ENCODE data around the gene PLEKHG3. TPM values are rescaled to one million over a fixed set of nuclear protein-coding genes. Genes with fewer than 3 reads are reported as not detected.

The PLEKHG3 gene
- polyA plus RNA-seq, 4 donors = 60.7 to 104 (median 94.2) TPM

DNA sequence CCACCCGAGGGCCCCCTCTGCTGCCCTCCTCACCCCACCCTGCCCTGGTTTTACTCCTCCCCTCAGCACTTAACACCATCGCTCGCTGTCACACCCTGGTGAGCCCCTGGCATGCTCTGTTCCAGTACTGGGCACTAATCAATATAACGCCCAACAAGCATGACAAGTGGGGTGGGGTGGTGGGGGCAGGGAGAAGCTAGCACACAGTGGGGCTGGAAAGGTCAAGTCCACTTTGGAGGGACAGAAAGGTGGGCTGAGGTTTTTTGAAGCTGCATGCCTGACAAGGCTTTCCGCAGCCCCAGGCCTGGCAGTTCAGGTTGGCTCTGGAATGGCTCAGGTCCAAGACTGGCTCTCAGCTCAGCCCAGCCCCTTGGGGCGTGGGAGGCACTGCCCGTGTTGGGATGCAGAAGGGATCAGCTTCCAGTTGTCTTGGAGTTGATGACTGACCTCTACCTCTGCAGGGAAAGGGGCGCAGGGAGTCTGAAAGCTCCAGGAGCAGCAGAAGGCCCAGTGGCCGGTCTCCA is 34.1 kb downstream of the PLEKHG3 start:
- no peak for DNase-seq (ENCODE audit: low read depth in 4 of 4, low spot score in 3 of 4)

DNA sequence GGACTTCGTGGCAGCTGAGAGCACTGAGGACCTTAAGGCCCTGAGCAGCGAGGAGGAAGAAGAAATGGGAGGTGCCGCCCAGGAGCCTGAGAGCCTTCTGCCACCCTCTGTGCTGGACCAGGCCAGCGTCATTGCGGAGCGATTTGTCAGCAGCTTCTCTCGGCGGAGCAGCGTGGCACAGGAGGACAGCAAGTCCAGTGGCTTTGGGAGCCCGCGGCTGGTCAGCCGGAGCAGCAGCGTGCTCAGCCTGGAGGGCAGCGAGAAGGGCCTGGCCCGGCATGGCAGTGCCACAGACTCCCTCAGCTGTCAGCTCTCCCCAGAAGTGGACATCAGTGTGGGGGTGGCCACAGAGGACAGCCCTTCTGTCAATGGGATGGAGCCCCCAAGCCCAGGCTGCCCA is 37.0 kb downstream of the PLEKHG3 start:
- DNase-seq (ENCODE audit: low read depth in 4 of 4, low spot score in 3 of 4) = no peak

DNA sequence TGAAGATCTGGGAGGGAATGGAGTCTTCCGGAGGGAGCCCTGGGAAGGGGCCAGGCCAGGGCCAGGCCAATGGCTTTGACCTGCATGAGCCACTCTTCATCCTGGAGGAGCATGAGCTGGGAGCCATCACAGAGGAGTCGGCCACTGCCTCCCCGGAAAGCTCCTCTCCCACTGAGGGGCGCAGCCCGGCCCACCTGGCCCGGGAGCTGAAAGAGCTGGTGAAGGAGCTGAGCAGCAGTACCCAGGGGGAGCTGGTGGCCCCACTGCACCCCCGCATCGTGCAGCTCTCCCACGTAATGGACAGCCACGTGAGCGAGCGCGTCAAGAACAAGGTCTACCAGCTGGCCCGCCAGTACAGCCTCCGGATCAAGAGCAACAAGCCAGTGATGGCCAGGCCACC is 37.7 kb downstream of the PLEKHG3 start:
- DNase-seq (ENCODE audit: low read depth in 4 of 4, low spot score in 3 of 4) = no peak

DNA sequence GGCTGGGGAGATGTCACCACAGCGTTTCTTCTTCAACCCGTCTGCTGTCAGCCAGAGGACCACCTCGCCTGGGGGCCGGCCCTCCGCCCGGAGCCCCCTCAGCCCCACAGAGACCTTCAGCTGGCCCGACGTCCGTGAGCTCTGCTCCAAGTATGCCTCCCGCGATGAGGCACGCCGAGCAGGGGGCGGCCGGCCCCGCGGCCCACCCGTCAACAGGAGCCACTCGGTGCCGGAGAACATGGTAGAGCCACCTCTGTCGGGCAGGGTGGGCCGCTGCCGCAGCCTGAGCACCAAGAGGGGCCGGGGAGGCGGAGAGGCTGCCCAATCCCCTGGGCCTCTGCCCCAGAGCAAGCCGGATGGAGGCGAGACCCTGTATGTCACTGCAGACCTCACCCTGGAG is 38.8 kb downstream of the PLEKHG3 start:
- DNase-seq (ENCODE audit: low read depth in 4 of 4, low spot score in 3 of 4) = no peak

DNA sequence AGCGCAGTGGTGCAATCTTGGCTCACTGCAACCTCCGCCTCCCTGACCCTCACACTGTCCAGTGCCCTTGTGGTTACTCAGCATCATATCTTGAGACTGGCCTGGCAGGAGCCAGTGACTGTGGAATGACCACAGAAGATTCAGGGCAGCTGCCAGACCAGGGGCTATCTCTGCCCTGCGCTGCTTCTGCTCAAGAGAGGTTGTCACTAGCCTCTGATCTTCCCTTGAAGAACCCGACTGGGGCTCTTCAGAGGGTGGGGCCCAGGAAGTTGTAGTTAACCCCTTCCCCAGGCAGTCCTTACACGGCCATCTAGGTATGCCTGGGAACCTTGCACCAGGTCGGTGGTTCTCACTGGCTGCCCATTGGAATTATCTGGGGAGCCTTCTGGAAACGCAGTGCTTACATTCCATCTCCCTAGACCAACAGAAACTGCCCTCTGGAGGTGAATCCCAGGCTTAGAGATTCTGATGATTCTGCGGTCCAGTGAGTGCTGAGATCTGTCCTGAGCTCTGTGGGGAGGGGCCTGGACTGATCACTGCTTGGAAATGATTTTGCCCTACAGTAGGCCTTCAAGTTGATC is 41.4 kb downstream of the PLEKHG3 start:
- no peak for DNase-seq (ENCODE audit: low read depth in 4 of 4, low spot score in 3 of 4)

DNA sequence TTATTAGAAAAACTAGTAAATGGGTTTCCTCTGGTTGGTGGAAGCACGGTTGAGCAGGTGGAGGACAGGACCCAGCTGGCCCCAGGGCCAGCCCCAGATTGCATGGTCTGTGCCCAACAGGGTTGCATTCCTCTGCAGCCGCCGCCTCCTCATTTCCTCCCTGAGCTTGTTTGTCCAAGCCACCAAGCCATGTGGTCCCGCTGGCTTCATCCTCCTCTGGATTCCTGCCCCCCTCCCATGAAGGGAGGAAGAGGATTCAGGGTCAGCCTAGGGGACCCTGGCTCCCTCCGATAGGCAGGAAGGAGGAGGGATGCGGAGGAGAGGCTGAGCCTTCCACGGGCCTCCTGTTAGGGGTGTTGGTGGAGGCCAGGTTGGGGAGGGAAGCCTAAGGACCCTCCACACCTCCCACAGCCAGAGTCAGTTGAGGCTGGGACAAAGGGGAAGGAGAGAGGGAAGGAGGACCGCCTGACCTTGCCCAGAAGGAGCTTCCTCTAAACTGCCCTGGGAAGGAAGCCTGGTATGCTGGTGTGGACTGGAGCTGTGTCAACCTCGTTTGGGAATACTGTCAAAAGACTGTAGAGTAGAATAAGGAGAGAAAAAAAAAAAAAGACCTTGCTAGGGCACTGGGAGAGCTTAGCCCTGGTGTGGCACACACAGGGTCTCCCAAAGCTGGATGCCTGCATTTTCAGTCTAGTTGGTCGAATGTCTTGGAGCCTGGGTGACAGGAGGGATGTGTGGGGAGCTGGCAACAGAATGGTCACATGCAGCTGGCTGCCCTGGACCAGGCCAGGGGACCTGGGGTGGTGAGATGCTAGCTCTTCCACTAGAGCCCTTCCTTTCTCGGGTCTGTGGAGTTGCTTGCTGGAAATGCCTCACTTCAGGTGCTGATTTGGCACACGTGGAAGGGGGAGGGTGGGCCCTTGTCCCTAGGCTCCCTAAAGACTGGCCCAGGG is 42.4 kb downstream of the PLEKHG3 start:
- DNase-seq (ENCODE audit: low read depth in 4 of 4, low spot score in 3 of 4) = no peak

DNA sequence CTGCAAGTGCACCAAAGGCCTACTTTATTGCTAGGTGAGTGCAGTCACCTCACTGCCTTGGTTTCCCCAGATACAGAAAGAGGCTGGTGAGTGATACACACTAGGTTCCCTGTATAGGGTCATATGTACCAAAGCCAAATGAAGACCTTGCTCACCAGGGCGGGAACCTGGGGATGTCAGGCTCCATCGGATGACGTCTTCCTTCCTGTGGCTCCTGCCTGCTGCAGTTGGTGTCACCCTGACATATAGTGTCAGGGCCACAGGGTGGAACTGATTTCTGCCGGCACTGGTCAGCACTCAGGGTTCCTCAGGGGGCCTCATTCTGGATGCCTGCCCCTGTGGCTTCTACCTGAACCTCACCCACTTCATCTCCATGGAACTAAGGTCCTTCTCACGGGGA is 43.1 kb downstream of the PLEKHG3 start:
- DNase-seq (ENCODE audit: low read depth in 4 of 4, low spot score in 3 of 4) = no peak

DNA sequence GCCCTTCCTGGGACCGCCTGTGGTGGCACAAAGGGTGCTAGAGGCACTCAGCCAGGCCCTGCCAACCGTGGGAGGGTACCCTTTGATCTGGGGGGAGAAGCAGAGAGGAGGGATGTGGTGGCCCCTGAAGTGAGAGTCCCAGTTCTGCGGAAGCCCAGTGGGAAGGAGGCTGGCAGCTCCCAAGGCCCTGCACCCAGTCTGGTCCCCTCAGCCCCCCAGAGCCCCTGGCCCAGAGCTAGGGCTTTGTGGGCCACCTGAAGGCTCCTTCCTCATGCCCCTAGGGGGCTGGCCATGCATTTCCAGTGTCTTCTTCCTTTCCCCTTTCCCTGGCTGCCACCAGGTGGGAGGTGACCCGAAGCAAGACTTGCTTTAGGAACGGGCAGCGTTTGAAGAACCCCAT is 44.3 kb downstream of the PLEKHG3 start:
- no peak for DNase-seq (ENCODE audit: low read depth in 4 of 4, low spot score in 3 of 4)

DNA sequence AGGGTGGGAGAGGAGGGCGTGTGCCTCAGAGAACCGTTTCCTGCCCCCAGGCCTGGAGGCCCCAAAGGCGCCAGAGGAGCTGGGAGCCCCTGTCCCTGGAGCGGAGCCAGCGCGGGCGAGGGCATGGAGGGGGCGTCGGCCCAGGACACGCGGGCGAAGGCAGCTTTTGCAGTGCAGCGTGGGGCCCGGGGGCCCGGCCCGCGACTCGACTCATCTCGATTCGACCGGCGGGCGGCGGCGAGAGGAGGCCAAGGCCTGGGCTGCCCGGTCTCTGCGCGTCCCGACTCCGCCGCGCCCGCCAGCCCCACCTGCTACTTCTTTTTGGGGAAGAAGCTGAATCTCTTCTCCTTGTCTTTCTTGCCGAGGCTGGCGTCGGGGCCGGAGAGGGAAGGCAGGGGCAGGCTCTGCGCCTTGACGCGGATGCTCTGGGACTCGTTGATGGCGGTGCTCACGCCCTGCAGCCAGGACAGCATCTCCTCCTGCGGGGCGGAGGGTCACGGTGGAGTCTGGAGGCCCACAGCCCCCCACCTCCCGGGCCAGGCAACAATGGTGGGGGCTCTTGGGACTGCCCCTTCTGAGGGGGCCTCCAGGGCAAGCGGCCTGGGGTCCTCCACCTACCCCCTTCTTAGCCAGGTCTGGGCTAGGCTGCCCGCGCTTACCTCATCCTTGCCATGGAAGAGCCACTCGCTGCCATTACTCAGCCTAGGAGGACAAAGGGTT is 44.9 kb downstream of the PLEKHG3 start:
- DNase-seq (ENCODE audit: low read depth in 4 of 4, low spot score in 3 of 4) = no peak

DNA sequence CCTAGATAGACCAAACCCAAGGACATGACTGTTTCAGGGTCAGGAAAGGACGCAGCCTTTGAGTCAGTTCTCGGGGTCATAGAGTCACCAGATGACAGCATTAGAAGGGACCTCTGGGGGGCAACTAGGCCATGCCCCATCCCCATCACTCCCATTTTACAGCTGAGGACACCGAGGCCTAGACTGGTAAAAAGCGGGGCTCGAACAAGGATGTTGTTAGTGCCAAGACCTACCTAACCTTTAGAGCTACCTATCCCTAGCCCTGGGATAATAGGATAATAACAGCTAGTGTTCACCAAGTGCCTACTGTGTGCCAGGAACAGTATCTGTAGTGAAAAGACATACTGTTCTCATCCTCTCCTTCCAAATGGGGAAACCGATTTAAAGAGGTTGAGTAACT is 48.7 kb downstream of the PLEKHG3 start:
- DNase-seq (ENCODE audit: low read depth in 4 of 4, low spot score in 3 of 4) = no peak

DNA sequence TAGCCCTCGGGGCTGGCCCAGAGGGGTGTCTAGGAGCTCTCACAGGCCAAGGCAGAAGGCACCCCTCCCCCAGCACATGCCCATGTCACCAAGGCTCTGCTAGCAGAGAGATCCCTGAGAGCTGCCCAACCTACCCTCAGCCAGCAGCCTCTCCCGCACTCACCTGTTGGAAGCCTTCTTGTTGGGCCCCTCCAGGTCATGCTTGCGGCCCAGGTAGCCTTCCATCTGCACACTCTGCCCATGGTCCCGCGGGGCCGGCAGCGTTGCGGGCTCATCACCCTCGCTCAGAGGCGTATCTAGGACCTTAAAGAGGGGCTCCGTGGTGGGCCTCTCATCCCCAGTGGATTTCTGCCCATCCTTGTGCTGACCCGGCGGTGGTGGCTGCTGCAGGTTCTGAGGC is 49.1 kb downstream of the PLEKHG3 start:
- no peak for DNase-seq (ENCODE audit: low read depth in 4 of 4, low spot score in 3 of 4)

DNA sequence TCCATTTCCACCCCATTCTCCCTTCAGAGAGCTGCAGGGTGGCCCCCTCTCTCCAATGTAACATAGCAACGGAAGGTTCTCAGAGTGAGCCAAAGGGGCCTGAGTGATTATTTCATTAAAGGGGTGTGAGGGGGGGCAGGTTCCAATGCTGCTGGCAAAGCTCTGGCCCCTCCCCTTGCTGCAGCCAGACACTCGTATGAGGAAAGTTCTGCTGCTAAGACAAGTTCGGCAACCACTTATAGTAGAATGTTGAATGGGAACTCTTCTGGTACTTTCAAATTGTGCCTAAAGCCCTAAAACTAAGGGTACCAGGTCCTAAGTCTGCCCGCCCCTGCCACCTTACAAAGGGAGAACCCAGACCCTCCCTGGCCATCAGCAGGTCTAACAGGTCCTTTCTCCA is 49.8 kb downstream of the PLEKHG3 start:
- no peak for DNase-seq (ENCODE audit: low read depth in 4 of 4, low spot score in 3 of 4)

DNA sequence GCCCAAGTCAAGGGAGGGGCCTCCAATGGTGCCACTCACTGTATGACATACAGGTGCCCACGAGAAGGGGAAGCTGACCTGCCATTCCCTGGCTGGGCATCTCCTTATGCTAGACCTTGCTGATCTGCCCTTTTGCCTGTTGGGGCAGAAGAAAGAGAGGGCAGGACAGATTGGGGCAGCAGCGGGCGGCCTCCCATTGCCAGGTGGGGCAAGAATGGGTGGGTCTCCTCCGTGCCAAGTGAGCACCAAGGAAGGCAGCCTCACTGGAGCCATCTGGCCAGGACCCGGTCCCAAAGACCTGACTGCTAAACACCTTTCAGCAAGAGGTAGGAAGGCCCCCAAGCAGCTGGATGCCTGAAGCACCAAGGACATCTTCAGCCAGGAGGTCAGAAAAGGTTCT is 50.5 kb downstream of the PLEKHG3 start:
- DNase-seq (ENCODE audit: low read depth in 4 of 4, low spot score in 3 of 4) = no peak

DNA sequence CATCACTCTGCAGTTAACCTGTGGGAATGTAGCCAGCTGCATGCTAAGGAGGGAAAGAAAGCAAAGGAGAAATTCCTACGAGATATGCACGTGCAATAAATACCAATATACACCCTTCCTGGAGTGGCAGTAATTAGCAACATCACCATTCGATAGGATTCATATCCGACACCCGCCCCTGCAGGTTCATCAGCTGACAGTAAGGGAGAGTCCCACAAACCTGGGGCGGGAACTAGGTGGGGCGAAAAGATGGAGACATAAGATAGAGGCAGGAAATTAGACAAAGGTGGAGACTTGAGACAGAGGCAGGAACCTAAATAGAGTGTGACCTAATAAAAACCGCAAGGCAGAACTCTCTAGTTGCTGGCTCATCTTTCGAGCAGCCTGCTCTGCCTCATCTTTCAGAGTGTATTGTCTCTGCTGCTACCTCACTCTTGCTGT is 51.6 kb downstream of the PLEKHG3 start:
- no peak for DNase-seq (ENCODE audit: low read depth in 4 of 4, low spot score in 3 of 4)

DNA sequence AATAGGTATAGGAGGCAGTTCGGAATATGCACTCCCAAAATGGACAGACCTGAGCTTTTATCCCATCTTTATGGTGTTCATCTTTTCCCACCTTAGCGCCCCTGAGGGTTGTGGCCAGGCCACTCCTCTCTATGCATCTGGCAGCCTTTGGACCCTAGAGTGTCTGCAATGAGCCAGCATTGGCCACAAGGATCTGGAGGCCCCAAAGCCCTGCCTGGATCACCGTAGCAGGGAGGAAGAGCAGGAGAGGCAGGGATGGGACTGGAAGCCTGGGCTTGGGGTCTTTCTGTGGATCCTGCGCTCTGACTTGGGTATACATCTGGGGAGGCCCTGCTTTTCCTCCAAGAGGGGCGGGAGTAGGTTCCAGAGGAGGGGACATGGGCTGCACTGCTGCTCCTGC is 52.5 kb downstream of the PLEKHG3 start:
- no peak for DNase-seq (ENCODE audit: low read depth in 4 of 4, low spot score in 3 of 4)

DNA sequence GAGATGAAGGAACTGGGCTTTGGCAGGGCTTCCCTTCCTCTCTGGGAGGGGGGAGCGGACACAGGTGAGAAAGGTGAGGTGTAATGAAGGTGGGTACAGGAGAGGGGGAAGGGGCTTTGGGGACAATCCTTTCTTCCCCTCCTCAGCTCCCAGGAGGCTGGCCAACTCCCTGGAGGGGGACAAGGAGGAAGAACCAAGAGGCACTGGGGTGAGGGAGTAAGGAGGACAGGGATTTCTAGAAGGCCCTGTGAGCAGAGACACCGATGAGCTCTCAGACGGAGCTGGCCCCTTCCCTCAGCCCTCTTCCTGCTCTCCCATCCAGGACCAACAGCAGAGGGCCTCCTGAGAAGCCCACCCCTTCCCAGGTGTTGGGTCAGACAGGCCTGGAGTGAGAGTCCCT is 53.4 kb downstream of the PLEKHG3 start:
- DNase-seq (ENCODE audit: low read depth in 4 of 4, low spot score in 3 of 4) = no peak

DNA sequence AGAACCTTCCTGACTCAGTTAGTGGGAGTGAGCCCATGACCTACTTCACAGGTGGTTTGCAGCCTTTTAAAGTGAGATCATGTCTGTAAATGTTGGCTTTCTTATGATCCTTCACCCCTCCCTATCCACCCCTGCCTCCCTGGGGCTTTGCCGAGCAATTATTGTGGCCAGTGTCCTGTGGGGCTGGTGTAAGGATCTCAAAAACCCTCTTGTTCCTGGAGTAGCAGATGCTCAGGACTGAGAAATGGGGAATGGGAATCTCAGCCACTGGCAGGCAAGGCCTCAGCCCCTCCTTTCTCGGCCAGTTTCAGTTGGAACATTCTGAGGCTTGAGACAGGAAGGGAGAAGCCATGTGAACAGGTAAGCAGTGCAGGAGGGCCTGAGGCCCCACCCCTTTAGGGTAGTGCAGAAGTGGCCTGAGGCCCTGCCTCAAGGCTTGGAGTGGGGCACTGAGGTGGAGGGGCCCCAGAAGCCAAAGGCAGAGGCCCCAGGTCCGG is 53.8 kb downstream of the PLEKHG3 start:
- DNase-seq (ENCODE audit: low read depth in 4 of 4, low spot score in 3 of 4) = no peak

DNA sequence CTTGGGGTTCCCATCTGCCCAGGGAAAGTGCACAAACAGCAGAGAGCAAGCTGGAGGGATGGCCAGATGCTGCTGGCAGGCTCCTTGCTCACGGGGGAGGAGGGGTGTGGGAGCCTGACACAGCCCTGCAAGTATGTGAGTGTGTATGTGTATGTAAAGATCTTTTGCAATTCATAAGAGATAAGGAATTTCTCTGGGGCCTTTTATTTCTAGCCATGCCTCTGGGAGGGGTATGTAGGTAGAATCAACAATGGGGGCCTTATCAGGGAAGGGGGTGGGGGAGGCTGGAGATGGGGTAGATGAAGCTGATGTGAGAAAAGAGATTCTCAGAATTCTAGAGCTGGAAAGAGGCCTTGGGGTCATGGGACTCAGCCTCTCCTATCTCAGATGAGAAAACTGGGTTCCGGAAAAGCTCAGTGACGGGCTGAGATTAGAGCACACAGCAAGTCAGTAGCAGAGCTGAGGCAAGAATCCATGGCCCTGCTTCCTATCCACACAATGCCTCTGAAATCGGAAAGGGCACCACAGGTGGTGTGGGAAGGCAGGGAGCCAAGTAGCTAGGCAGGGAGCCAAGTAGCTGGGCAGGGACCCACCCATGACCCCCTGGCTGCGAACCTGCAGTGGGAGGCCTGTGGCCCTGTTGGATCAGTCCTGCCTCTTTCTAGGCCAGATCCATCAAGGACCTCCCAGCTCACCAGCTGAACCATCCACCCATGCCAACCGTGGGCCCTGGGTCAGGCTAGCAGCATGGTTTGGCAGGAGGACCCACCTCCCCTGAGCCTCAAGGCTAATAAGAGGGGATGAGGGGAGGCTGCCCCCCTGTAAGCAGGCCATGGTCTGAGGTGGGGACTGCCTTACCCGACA is 54.7 kb downstream of the PLEKHG3 start:
- DNase-seq (ENCODE audit: low read depth in 4 of 4, low spot score in 3 of 4) = no peak

DNA sequence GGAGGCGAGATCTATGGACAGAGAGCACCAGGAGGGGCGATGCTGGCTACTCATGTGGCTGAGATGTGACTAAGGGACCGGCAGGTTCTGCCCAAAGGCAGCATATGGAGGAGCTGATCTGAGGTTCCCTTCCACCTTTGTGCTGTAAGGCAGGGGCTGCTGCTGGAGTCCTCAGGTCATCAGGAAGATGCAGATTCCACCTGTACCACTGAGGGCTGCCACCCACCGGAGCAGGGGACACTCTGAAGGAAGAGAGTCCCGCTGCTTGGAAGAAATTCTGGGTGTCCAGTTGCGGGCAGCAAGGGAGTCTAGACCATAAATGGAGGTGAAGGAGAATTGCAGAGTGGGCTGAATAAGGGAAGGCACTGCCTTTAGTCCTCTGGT is 55.3 kb downstream of the PLEKHG3 start:
- no peak for DNase-seq (ENCODE audit: low read depth in 4 of 4, low spot score in 3 of 4)

DNA sequence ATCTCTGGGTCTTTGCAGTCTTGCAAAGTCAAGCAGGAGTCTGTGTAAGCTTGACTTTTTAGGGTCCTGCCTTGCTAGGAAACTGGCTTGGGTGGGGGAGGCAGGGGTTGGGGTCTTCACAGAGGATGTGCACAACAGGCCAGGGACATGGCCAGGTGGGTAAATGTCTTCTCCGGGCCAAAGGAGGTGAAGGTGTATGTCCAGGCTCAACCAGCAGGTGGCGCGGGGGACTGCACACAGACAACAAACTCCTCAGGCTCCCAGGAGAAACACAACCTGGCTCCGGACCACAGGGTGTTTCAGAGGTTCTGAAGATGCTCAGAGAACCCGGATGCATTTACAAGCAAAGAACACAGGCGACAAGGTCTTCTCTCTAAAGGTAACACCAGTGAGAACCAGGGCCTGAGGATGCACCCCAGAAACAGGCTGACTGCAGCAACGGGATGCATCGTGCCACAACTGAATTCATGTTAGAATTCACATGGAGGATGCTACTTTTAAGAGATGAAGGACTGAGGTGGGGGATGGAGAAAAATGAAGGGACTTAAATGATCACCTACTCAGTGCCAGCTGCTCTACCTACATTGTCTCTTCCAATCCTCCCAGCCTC is 56.0 kb downstream of the PLEKHG3 start:
- no peak for DNase-seq (ENCODE audit: low read depth in 4 of 4, low spot score in 3 of 4)

Measured in left renal pelvis (tissue), 4 donors.